Loucy (cell line): Measurements from ENCODE around the gene TRIM46.

Experiments
- H2AFZ ChIP-seq: fragments of 200-600 bp; sonication (generic); 2 replicates; pipeline ENCODE4 v1.6.0; 2016; ENCODE audit warnings: antibody characterized with exemption, mild to moderate bottlenecking, low read length, moderate library complexity
- H3F3A ChIP-seq: fragments of 200-600 bp; 2 replicates; pipeline ENCODE4 v1.6.0; 2016; ENCODE audit warnings: antibody characterized with exemption, low read depth, mild to moderate bottlenecking
- H3K27me3 ChIP-seq: fragments of 200-600 bp; sonication (generic); 2 replicates; pipeline ENCODE4 v1.6.1; 2014; ENCODE audit warnings: low read length, mild to moderate bottlenecking; ENCODE audit not compliant: insufficient read depth, poor library complexity, severe bottlenecking
- H3K36me3 ChIP-seq: fragments of 200-600 bp; sonication (generic); 2 replicates; pipeline ENCODE4 v1.6.1; 2016; ENCODE audit warnings: low read length; ENCODE audit not compliant: insufficient read depth
- H3K4me1 ChIP-seq: fragments of 200-600 bp; sonication (generic); 2 replicates; pipeline ENCODE4 v1.5.1; 2014; ENCODE audit warnings: low read length, mild to moderate bottlenecking; ENCODE audit not compliant: insufficient read depth, poor library complexity, severe bottlenecking
- H3K4me2 ChIP-seq: fragments of 200-600 bp; sonication (generic); 2 replicates; pipeline ENCODE4 v1.6.0; 2014; ENCODE audit warnings: antibody characterized with exemption, low read length, low read depth, mild to moderate bottlenecking; ENCODE audit not compliant: poor library complexity, severe bottlenecking
- H3K4me3 ChIP-seq: fragments of 200-600 bp; sonication (generic); 2 replicates; pipeline ENCODE4 v1.5.1; 2014; ENCODE audit warnings: low read length, mild to moderate bottlenecking, mixed read lengths; ENCODE audit not compliant: poor library complexity, severe bottlenecking
- H3K79me2 ChIP-seq: fragments of 200-600 bp; sonication (generic); 2 replicates; pipeline ENCODE4 v1.6.1; 2014; ENCODE audit warnings: low read length; ENCODE audit not compliant: insufficient read depth
- H3K9ac ChIP-seq: fragments of 200-600 bp; sonication (generic); 2 replicates; pipeline ENCODE4 v1.6.0; 2014; ENCODE audit warnings: mild to moderate bottlenecking, low read depth, low read length, moderate library complexity; ENCODE audit not compliant: poor library complexity, severe bottlenecking
- H3K9me2 ChIP-seq: fragments of 200-600 bp; sonication (generic); replicated peaks from 2 replicates; pipeline ENCODE4 v1.6.1; 2016; ENCODE audit warnings: low read depth, low read length, mixed read lengths
- H3K9me3 ChIP-seq: fragments of 200-600 bp; sonication (generic); 2 replicates; pipeline ENCODE4 v1.6.1; 2014; ENCODE audit warnings: mild to moderate bottlenecking, antibody characterized with exemption, low read length, low read depth; ENCODE audit not compliant: insufficient read depth
- H4K20me1 ChIP-seq: fragments of 200-600 bp; sonication (generic); 2 replicates; pipeline ENCODE4 v1.6.0; 2014; ENCODE audit warnings: antibody characterized with exemption, low read length, mild to moderate bottlenecking; ENCODE audit not compliant: insufficient read depth, poor library complexity, severe bottlenecking
- EZH2phosphoT487 ChIP-seq: fragments of 200-600 bp; IDR thresholded peaks from 2 replicates; pipeline ENCODE4 v1.6.1; 2018; ENCODE audit warnings: antibody characterized with exemption, mild to moderate bottlenecking, moderate library complexity, borderline replicate concordance
- TF ChIP-seq, protein P1 (sequence below): fragments of 200-600 bp; sonication (generic); conservative IDR thresholded peaks from 2 replicates; pipeline ENCODE4 v1.5.1; 2014; ENCODE audit warnings: mild to moderate bottlenecking, antibody characterized with exemption, low read length

The TRIM46 gene

DNA sequence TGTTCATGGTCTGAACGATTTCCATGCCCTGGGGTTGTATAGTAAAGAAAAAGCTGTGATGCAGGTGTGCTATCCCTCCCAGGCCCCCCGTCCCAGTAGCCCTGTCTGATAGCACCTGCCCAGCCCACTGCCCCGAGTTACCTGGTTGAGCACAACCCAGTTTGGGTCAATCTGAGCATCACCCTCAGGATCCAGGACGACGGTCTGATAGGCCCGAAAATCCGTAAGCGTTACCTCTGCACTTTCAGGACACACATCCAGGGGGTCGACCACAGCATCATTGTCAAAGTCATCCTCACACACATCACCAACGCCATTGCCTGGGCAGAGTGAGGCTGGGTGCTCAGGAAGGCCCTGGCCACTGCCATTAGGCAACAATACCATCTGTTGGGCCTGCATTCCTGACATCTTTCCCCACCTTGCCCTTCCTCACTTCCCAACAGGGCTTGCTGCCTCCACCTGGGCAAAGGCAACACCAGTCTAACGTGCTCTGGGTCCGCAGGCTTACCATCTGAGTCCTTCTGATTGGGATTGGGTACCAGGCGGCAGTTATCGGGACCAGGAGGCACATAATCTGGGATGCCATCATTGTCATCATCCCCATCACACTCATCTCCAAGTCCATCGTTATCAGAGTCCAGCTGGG is 24.4 kb downstream of the TRIM46 start:
- H3K9me2 ChIP-seq, result no peaks in the 10 kb centered on the region
- no peak overlapping the region for H3K4me2 ChIP-seq
- no peaks in the 10 kb centered on the region for H3K36me3 ChIP-seq
- H3F3A ChIP-seq, result no peaks in the 10 kb centered on the region
- TF ChIP-seq, protein P1, sequence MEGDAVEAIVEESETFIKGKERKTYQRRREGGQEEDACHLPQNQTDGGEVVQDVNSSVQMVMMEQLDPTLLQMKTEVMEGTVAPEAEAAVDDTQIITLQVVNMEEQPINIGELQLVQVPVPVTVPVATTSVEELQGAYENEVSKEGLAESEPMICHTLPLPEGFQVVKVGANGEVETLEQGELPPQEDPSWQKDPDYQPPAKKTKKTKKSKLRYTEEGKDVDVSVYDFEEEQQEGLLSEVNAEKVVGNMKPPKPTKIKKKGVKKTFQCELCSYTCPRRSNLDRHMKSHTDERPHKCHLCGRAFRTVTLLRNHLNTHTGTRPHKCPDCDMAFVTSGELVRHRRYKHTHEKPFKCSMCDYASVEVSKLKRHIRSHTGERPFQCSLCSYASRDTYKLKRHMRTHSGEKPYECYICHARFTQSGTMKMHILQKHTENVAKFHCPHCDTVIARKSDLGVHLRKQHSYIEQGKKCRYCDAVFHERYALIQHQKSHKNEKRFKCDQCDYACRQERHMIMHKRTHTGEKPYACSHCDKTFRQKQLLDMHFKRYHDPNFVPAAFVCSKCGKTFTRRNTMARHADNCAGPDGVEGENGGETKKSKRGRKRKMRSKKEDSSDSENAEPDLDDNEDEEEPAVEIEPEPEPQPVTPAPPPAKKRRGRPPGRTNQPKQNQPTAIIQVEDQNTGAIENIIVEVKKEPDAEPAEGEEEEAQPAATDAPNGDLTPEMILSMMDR, result no peak
- TF ChIP-seq EZH2phosphoT487, result no peak
- no peak overlapping the region for H3K4me3 ChIP-seq
- no peak overlapping the region for H3K9ac ChIP-seq
- H3K79me2 ChIP-seq, result no peaks in the 10 kb centered on the region
- no peak overlapping the region for H2AFZ ChIP-seq
- no peaks in the 10 kb centered on the region for H3K9me3 ChIP-seq
- H3K27me3 ChIP-seq, result no peaks in the 10 kb centered on the region
- H3K4me1 ChIP-seq, result peaks cover 15% of the 10 kb centered on the region
- no peaks in the 10 kb centered on the region for H4K20me1 ChIP-seq

DNA sequence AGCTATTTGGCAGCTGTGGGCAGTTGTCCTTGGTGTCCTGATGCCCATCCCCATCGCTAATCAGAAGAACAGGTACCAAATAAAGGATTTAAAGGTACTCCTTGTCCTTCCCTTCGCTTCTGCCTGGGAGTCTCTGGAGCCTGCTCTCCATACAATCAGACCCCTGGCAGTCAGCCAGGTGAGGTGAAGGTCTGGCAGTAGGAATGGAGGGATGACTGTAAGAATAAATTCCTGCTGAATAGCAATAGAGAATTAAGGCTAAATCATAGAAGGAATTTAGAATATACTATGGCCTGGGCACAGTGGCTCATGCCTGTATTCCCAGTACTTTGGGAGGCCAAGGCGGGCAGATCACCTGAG is 24.9 kb downstream of the TRIM46 start:
- Histone ChIP-seq H3K9me3 (no peaks in the 10 kb centered on the region), H3K4me2 (no peak overlapping the region), H2AFZ (no peak overlapping the region), H3K9me2 (no peaks in the 10 kb centered on the region), H3K9ac (no peak overlapping the region), H3K79me2 (no peaks in the 10 kb centered on the region), H3K36me3 (no peaks in the 10 kb centered on the region), H3K27me3 (no peaks in the 10 kb centered on the region), H3K4me1 (peaks cover 10% of the 10 kb centered on the region), H4K20me1 (no peaks in the 10 kb centered on the region), H3F3A (no peaks in the 10 kb centered on the region), H3K4me3 (no peak overlapping the region)
- TF ChIP-seq, protein P1, result no peak
- no peak for TF ChIP-seq EZH2phosphoT487

- H3K27me3 ChIP-seq, result no peaks in the 10 kb centered on the region
- no peaks in the 10 kb centered on the region for H3K4me1 ChIP-seq
- no peak overlapping the region for H3K4me2 ChIP-seq
- H3K9me3 ChIP-seq, result no peaks in the 10 kb centered on the region
- H2AFZ ChIP-seq, result no peak overlapping the region
- TF ChIP-seq EZH2phosphoT487, result no peak
- TF ChIP-seq, protein P1, result no peak
- no peaks in the 10 kb centered on the region for H3F3A ChIP-seq
- no peaks in the 10 kb centered on the region for H3K9me2 ChIP-seq
- H3K36me3 ChIP-seq, result no peaks in the 10 kb centered on the region
- H3K79me2 ChIP-seq, result no peaks in the 10 kb centered on the region
- no peaks in the 10 kb centered on the region for H4K20me1 ChIP-seq
- H3K4me3 ChIP-seq, result no peak overlapping the region
- H3K9ac ChIP-seq, result no peak overlapping the region
These were observed 26.1 kb downstream of the TRIM46 start for GRCh38 chr1:155199792-155200191.
